Islet precursor cell (in vitro differentiated cells): ENCODE results near the gene ZNF688.

Experiments used
- DNase-seq: peaks from one replicate; pipeline ENCODE4 v3.0.0-alpha.2; 2018

ZNF688 gene

GRCh38 chr16:30585022-30585399 lies 13.5 kb upstream of the ZNF688 start:
- DNase-seq: no peak

DNA sequence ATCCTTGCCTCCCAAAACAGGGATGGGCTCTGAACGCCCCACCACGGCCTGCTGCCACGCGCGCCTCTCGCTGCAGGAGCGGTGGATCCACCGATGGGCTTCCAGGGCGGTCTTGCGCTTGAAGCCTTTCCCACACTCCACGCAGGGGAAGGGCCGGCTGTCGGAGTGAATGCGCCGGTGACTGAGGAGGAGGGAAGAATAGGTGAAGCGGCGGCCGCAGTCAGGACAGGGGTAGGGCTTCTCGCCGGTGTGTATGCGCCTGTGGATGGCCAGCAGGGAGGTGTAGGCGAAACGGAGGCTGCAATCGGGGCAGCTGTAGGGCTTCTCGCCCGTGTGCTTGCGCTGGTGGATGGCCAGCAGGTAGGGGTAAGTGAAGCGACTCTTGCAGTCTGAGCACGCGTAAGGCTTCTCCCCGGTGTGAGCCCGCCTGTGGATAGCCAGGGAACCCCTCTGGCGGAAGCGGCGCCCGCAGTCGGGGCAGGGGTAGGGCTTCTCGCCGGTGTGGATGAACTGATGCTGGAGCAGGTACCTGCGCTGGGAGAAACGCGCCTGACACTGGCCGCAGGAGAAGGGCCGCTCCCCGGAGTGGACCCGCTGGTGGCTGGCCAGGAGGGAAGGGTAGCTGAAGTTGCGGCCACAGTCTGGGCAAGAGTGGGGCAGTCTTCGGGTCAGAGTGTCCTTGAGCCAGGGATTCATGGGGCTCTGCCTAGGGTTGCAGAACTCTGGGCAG lies 11.3 kb upstream of the ZNF688 start:
- no peak for DNase-seq

- no peak for DNase-seq
These were observed 9.9 kb upstream of the ZNF688 start for GRCh38 chr16:30581457-30581856.

DNA sequence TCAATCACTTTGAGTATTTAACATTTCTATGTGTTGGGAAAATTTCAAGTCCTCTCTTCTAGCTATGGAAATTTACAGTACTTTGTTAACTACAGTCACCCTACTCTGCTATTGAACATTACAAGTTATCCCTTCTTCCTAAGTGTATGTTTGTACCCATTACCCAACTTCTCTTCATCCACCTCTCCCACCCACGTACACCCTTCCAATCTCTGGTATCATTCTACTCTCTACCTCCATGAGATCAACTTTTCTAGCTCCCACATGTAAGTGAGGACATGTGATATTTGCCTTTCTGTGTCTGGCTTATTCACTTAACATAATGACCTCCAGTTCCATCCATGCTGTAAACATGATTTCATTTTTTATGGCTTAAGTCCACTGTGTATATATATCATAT lies 3.2 kb upstream of the ZNF688 start:
- DNase-seq: no peak

- no peak for DNase-seq
These were observed 674 bp downstream of the ZNF688 start for GRCh38 chr16:30570636-30571444.

GRCh38 chr16:30569746-30570635 lies 1.5 kb downstream of the ZNF688 start:
- DNase-seq: no peak

DNA sequence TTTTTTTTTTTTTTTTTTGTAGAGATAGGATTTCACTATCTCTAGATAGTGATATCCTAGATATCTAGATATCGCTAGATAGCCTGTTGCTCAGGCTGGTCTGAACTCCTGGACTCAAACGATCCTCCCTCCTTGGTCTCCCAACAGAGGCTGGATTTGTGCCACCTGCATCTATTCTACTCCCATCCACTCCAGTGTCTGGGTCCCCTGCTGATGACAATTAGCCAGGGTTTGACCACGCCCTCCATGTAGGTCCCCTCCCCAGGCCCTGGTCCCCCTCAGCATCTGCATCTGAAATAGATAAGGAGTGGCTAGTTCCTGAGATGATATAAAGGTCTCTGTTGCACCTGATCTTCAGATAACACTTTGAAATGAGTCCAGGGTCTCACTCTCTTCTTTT lies 2.2 kb downstream of the ZNF688 start:
- no peak for DNase-seq

DNA sequence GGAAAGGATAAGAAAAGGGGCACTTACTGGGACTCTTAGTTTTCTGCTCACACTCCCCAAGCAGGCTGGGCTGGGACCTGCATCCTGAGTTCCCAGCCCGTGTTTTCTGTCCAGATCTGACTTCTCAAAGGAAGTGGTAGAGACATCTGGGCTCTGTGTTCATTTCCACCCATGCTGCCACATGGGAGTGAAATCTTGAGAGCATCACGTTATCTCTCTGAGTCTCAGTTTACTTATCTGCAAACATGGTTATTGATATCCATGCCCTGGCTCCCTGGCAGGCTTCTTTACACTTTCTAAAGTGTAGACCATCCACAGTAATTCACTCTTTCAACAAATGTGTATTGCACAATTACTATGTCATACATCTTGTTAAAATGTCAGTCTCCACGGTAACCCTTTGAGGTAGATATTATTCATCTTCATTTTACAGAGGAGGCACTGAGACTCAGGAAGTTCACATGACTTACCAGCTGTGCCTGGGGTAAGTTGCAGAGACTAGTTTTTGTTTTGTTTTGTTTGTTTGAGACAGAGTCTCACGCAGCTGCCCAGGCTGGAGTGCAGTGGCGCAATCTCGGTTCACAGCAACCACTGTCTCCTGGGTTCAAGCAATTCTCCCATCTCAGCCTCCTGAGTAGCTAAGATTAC lies 3.4 kb downstream of the ZNF688 start:
- DNase-seq: no peak

DNA sequence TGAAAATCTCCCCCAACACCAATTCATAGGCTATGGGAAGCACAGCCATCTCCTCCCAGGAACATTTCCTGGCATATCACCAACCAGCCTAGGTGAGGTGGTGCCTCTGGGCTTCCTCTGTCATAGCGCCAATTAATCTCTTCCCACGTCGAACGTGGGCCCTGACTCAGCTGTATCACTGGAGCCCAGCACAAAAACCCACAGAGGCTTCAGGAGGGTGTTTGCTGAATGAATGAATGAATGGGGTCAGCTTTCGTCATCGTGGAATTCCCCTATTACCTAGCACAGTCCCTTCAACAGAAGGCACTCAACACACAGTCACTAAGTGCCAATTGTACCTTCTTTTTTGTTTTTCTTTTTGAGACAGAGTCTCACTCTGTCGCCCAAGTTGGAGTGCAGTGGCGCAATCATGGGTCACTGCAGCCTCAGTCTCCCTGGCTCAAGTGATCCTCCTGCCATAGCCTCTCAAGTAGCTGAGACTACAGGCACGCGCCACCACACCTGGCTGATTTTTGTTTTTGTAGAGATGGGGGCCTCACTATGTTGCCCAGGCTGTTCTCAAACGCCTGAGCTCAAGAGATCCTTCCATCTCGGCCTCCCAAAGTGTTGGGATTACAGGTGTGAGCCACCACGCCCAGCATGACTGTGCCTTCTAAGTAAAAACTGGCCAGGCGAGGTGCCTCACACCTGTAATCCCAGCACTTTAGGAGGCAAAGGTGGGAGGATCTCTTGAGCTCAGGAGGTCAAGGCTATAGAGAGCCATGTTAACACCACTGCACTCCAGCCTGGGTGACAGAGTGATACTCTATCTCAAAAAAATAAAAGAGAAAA lies 4.1 kb downstream of the ZNF688 start:
- DNase-seq: no peak

DNA sequence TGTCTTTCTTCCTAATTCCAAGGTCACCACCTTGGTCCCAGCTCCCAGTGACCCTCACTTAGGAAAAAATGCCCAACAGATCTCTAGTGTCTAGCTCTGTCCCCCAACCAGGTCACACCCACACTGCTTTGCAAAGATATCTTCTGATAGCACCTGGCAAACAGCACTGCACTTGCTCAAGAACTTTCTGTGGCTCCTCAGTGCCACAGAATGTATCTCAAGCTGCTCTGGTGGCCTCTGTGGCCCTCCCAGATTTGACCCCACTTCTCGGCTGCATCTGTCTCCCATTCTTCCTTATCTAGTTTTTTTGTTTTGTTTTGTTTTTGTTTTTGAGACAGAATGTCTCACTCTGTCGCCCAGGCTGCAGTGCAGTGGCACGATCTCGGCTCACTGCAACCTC lies 5.0 kb downstream of the ZNF688 start:
- DNase-seq: no peak

GRCh38 chr16:30565984-30566383 lies 5.5 kb downstream of the ZNF688 start:
- no peak for DNase-seq

GRCh38 chr16:30565526-30565925 lies 6.0 kb downstream of the ZNF688 start:
- DNase-seq: no peak

DNA sequence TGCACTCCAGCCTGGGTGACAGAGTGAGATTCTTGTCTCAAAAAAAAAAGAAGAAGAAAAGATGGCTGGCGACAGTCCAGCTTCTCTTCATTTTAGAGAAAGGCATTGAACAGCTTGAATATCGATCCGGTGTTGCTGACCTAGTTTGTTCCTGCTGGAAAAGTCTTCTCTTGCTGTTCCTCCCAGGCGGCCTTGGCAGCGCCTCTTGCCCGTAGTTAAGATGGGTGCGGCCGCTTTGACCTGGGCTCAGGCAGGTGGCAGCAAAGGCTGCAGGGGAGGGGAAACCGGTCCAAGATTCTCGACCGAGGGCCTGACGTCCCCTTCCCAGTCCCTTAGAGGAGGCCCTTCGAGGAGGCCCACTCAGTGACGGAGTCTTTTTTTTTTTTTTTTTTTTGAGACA lies 9.5 kb downstream of the ZNF688 start:
- DNase-seq: no peak

- DNase-seq: no peak
These were observed 10.3 kb downstream of the ZNF688 start for GRCh38 chr16:30561089-30561816.

- no peak for DNase-seq
These were observed 11.8 kb downstream of the ZNF688 start for GRCh38 chr16:30559690-30560089.

DNA sequence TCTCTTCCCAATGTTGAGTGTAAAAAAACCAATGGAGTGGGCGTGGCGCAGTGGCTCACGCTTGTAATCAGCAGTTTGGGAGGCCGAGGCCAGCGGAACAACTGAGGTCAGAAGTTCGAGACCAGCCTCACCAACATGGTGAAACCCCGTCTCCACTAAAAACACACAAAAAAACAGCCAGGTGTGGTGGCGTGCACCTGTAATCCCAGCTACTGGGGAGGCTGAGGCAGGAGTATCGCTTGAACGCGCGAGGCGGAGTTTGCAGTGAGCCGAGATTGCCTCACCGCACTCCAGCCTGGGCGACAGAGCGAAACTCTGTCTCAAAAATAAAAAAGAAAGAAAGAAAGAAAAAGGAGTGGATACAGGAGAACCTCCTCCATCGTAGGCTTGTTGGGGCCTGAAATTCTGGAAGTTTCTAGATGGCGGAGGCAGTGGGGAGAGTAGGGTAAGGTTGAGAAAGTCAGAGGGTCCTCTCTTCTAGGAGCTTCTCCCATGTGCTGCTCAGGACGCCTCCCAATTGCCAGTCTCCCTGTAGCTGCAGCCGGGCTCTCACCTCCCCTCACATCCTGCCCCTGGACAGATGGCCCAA lies 12.6 kb downstream of the ZNF688 start:
- DNase-seq: no peak

- peak; percentile 99 for DNase-seq
These were observed 13.3 kb downstream of the ZNF688 start, which contains the start of gene ZNF764 for GRCh38 chr16:30557957-30558788. Gene ZNF764, minus strand, starts transcription at chr16:30558374. Its CDS starts 192 bp downstream, at chr16:30558182.

DNA sequence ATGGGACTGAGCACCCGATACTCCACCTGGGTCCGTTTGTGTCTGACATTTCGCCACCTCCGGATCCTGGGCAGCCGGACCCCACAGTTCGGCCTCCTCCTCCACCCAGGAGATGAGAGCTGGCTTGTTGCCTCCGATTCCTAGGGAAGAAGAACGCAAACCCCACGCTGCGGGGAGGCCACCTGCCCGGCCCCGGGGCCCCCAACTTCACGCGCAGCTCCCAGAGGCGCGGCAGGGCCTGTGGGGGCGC lies 13.9 kb downstream of the ZNF688 start:
- DNase-seq: no peak

DNA sequence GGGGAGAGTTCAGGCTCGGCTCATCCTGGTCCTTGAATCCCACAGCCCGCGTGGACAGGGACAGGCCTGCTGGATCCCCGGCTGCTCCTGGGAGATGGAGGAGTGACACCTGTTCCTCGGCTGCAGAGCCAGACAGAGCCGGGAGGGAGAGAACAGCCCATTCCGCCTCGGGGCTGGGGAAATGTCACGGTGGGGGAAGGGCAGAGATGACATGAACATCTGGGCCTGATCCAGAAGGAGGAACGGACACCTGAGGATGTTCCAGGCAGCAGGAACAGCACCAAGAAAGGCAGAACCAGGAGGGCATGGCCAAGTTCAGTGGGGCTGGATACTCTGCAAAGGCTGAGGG lies 15.4 kb downstream of the ZNF688 start:
- DNase-seq: no peak
